Kidney (tissue), 14 donors: ENCODE measurements around the gene KRT77. TPM values are rescaled to one million over a fixed set of nuclear protein-coding genes. Genes with fewer than 3 reads are reported as not detected.

Experiments
- DNase-seq, 5 donors: peaks; one replicate each; pipeline ENCODE4 v3.0.0-alpha.2; 2013 to 2020
- FAIRE-seq: peaks from 2 replicates; lab custom pipeline; 2012; peaks lifted over from hg19 to GRCh38; lab: Jason Lieb, UNC
- H3K27ac ChIP-seq, 2 donors: one replicate each; pipeline ENCODE4 v1.7.0; 2013; ENCODE audit warnings: low read depth in 2 of 2, low read length in 2 of 2, inconsistent platforms in 1 of 2
- H3K27me3 ChIP-seq: one replicate; pipeline ENCODE4 v1.7.1; 2013; ENCODE audit warnings: low read length, inconsistent platforms; ENCODE audit not compliant: control insufficient read depth, insufficient read depth
- H3K36me3 ChIP-seq, 3 donors: one replicate each; pipeline versions ENCODE4 v1.7.0 to v1.7.1; 2013; ENCODE audit warnings: low read length in 3 of 3, control low read depth in 1 of 3, inconsistent platforms in 1 of 3; ENCODE audit not compliant: insufficient read depth in 3 of 3, control insufficient read depth in 2 of 3
- H3K4me1 ChIP-seq, 3 donors: one replicate each; pipeline versions ENCODE4 v1.7.0 to v1.7.1; 2013; ENCODE audit warnings: low read length in 3 of 3, inconsistent platforms in 1 of 3, low read depth in 1 of 3; ENCODE audit not compliant: control insufficient read depth in 2 of 3, insufficient read depth in 2 of 3
- H3K4me3 ChIP-seq, 3 donors: one replicate each; pipeline versions ENCODE4 v1.7.0 to v1.8.1; 2013; ENCODE audit warnings: low read length in 3 of 3, control low read depth in 1 of 3, inconsistent platforms in 1 of 3
- H3K9ac ChIP-seq, 3 donors: one replicate each; pipeline versions ENCODE4 v1.7.0 to v1.7.1; 2013; ENCODE audit warnings: low read length in 3 of 3, control low read depth in 1 of 3, inconsistent platforms in 1 of 3
- H3K9me3 ChIP-seq, 3 donors: one replicate each; pipeline versions ENCODE4 v1.7.0 to v1.7.1; 2013; ENCODE audit warnings: low read length in 3 of 3, control low read depth in 1 of 3, inconsistent platforms in 1 of 3; ENCODE audit not compliant: control insufficient read depth in 2 of 3, insufficient read depth in 1 of 3
- CTCF ChIP-seq: IDR thresholded peaks from 3 replicates; pipeline ENCODE4 v1.5.1; 2012; ENCODE audit warnings: mild to moderate bottlenecking, moderate library complexity, borderline replicate concordance; ENCODE audit not compliant: insufficient read depth; ENCODE audit errors: extremely low read depth
- intact Hi-C: fragments of 100-400 bp; cut with DNase I; formaldehyde crosslinking; loops from one replicate; pipeline ENCODE4 v1.11.1; 2022
- polyA plus RNA-seq: library from polyadenylated mRNA; stranded (reverse); fragments of 350-450 nt; fragmentation: Illumina TruSeq; extraction: RNeasy Lipid Tissue Mini Kit (QIAGEN cat#74804); gene quantifications from one replicate; pipeline ENCODE4 v1.2.3, GENCODE V29; 2014; ENCODE audit warnings: low read depth, low replicate concordance; ENCODE audit not compliant: insufficient read depth
- total RNA-seq: library from RNA; stranded (reverse); fragmentation: NEBNext Ultra II Directional; extraction: Animal tissue kit (Norgen Biotek cat#: 25700); gene quantifications from one replicate; pipeline ENCODE4 v1.2.1, GENCODE V29; 2021
- donor health status: control.
- donor health status: control.
- donor health status: control.
- donor health status: control.
- donor health status: control.
- donor health status: DM: yes; HTN: yes; CAD: no.
- donor health status: Normal renal cell carcinoma (clear cell type).

KRT77 gene
- total and polyA plus RNA-seq, 2 donors from 2014 or later: not detected

GRCh38 chr12:52681526-52682380 is 21.6 kb downstream of the KRT77 start:
- no peak overlapping the region for H3K4me3 ChIP-seq
- no peak overlapping the region for H3K9ac ChIP-seq
- no peak for FAIRE-seq
- H3K27ac ChIP-seq: no peak overlapping the region
- no peaks in the 10 kb centered on the region for H3K4me1 ChIP-seq
- H3K9me3 ChIP-seq: no peaks in the 10 kb centered on the region
- H3K36me3 ChIP-seq: no peaks in the 10 kb centered on the region
- DNase-seq: no peak
- H3K27me3 ChIP-seq: no peaks in the 10 kb centered on the region
- TF ChIP-seq CTCF: no peak
- intact Hi-C loops: no loop called here

- Histone ChIP-seq H3K9me3 (no peaks in the 10 kb centered on the region), H3K9ac (no peak within 1 kb of the TSS), H3K4me3 (no peak within 1 kb of the TSS), H3K4me1 (no peaks in the 10 kb centered on the region), H3K27me3 (no peaks in the 10 kb centered on the region), H3K27ac (no peak within 1 kb of the TSS), H3K36me3 (no peaks in the 10 kb centered on the region)
- DNase-seq (no peak), FAIRE-seq (no peak)
- intact Hi-C loops: no loop called here
- no peak for TF ChIP-seq CTCF
Measured at GRCh38 chr12:52680363-52680762, 23.0 kb downstream of the KRT77 start, which contains the start of gene KRT1. KRT1 (minus strand) TSS chr12:52680407; CDS start chr12:52680348, 59 bp downstream.

- DNase-seq (no peak), FAIRE-seq (no peak)
- Histone ChIP-seq H3K9me3 (no peaks in the 10 kb centered on the region), H3K27me3 (no peaks in the 10 kb centered on the region), H3K36me3 (no peaks in the 10 kb centered on the region), H3K4me3 (no peak overlapping the region), H3K27ac (no peak overlapping the region), H3K9ac (no peak overlapping the region), H3K4me1 (no peaks in the 10 kb centered on the region)
- TF ChIP-seq CTCF: no peak
- intact Hi-C loops: no loop called here
Measured at GRCh38 chr12:52679875-52680274, 23.4 kb downstream of the KRT77 start.
